Measurements from ENCODE around the gene RNF11.
"Not testable (repeated sequence)": the region's sequence is repeated elsewhere in the genome, so short reads cannot be mapped to it uniquely, and the experiment has no call there.

Gene RNF11

DNA sequence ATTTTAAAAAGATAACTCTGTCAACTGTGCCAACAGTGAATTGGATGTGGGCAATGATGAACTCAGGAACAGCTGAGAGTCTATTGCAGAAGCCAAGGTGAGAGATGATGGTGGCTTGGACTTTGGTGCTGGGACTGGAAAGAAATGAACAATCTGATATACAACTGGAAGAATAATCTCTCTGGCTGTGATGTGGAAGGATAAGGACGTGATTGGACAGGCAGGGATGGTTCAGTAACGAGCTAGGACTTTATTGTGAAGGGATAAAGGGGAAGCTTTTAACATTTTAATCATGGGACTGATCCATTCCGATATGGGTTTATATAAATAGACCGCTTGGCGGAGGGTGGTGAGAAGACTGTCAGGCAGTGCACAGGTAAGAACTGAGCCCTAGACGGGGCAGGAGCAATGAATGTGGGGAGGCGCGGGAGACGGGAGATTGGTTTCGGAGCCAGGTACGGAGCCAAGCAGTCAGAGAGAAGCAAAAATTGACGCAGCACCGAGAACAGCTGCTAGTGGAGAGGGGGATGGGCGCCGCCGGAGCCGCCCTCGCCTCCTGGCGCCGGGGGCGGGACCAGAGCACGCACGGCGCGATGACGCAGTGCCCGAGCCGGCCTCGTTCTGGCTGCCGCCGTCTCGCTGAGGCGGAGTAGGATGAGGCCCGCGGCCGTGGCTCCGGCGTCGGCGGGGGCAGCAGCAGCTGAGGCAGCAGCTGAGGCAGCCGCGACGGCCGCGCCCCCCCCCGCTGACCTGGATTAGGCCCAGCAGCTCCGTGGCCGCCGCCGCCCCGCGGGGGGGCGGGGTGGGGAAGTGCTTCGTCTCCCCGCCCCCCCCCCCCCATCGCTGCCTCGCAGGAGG lies at the start of gene RNF11:
TSS of gene RNF11 (plus strand) at position 601 of the 858 bp plus-strand sequence. CDS start 484 bp downstream, outside the sequence.
- DNase-seq: peak; percentile 92

GRCh38 chr1:51188230-51188629 lies 47.8 kb upstream of the RNF11 start:
- no peak for DNase-seq

- peak; percentile 33 for DNase-seq
Observed at GRCh38 chr1:51189421-51190073, 46.5 kb upstream of the RNF11 start.

GRCh38 chr1:51190961-51191360 lies 45.1 kb upstream of the RNF11 start:
- no peak for DNase-seq

GRCh38 chr1:51192213-51192843 lies 43.7 kb upstream of the RNF11 start:
- DNase-seq: peak; percentile 33

GRCh38 chr1:51193564-51193963 lies 42.5 kb upstream of the RNF11 start:
- DNase-seq: no peak

GRCh38 chr1:51203121-51203873 lies 32.8 kb upstream of the RNF11 start:
- DNase-seq: no peak

- no peak for DNase-seq
Observed at GRCh38 chr1:51203874-51204245, 32.2 kb upstream of the RNF11 start.

DNA sequence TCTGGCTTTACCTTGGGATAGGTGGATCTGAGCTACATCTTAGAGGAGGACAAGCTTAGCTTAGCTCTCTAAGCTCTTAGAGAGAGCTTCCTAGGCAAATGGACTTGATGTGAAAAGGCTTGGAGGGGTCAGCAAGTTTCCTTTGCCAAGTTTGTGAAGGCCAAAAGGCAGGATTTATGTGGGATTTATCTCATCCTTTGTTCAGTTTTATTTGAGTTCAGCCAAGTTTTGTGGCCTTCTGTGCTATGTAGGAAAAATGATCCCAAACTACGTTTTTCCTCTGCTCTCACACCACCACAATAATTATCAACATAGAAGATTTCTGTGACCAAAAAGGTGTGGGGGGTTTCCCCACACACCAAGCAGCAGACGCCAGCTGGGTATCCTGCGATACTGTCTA lies 26.0 kb upstream of the RNF11 start:
- DNase-seq: no peak

DNA sequence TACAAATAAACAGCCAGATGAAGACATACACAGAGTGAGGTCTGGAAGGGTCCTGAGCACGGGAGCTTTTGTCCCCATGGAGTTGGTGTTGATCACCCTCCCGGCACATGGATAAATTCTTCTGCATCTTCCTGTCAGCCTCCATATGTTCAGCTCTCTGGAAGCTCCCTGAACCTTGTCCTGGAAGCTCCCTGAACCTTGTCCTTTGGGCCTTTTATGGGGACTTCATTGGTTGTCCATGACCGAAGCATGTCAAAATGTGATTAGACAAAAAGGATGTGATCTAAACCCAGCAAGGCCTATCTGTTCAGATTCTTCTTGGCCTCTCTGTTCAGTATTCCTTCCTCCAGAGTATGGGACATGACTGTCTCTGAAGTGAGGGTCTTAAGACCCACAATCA lies 25.4 kb upstream of the RNF11 start:
- DNase-seq: no peak

DNA sequence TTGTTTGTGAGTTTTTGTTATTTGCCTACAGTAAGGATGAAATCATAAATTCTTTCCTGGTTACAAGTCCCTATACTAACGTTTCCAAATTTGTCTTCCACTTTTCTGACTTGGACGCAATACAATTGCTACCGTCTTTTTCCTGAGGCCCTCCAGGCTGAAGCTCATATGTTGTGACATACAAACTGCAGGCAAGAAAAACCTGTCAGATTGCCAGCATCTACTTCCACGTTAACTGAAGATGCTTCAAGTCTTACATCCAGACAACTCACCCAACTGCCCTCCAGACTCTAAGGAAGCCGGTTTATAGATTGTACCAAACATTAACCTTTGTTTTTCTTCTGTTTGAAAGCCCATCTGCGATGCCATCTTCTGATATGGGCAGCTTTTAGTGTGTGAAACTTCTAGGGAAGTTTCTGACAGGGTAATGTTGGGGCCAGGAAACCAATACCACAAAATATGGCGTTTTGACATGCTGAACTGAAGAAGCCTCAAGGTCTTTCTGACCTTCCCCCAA lies 21.4 kb upstream of the RNF11 start:
- DNase-seq: no peak

- DNase-seq: no peak
Observed at GRCh38 chr1:51215169-51215568, 20.9 kb upstream of the RNF11 start.

- DNase-seq: no peak
Observed at GRCh38 chr1:51216631-51217030, 19.4 kb upstream of the RNF11 start.

DNA sequence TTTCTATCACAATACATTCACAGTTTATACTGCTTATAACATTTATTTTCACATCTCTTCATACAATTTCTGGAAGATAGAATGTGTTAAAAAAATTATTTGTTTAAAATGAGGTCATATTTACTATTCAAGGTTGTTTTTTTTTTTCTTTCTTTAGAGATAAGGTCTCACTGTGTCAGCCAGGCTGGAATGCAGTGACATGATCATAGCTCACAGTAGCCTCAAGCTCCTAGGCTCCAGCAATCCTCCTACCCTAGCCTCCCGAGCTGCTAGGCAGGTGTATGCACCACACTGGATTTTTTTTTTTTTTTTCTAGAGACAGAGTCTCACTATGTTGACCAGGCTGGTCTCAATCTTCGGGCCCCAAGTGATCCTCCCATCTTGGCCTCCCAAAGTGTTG lies 19.0 kb upstream of the RNF11 start:
- no peak for DNase-seq

DNA sequence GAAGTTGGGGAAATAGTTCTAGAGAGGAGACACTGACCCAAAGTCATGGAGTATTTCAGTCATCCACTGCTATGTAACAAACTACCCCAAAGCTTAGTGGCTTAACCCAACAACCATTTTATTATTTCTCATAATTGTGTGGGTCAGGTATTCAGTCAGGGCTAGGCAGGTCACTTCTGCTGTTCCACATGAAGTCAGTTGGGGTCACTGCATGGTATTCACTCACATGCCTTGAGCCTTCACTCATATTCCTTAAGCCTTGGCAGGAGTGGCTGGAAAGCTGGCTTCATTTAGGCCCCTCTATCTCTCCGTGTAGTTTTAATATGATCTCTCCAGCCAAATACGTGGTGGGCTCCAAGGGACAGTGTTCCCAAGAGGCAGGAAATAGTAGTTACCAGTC lies 17.5 kb upstream of the RNF11 start:
- no peak for DNase-seq

- no peak for DNase-seq
Observed at GRCh38 chr1:51219022-51219421, 17.1 kb upstream of the RNF11 start.

- DNase-seq: not testable (repeated sequence)
Observed at GRCh38 chr1:51221529-51221928, 14.5 kb upstream of the RNF11 start.

DNA sequence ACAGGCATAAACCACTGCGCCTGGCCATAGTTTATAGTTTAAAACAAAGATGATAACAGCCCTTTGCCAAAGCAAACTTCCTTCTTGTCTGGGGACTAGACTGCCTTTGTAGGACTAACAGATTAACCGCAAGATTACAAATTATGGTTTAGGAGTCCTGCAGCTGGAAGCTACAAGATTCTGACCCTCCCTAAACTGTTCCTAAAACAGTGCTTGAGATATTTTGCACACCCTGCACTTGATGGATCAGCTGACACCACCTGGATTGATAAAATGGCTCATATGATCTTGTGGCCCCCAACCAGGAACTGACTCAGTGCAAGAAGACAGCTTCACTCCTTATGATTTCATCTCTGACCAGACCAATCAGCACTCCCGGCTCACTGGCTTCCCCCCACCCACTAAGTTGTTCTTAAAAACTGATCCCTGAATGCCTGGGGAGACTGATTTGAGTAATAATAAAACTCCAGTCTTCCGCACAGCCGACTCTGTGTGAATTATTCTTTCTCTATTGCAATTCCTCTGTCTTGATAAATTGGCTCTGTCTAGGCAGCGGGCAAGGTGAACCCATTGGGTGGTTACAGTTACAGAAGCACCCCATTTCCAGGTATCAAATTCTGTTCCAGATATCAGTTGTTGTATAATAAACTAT lies 13.8 kb upstream of the RNF11 start:
- no peak for DNase-seq

DNA sequence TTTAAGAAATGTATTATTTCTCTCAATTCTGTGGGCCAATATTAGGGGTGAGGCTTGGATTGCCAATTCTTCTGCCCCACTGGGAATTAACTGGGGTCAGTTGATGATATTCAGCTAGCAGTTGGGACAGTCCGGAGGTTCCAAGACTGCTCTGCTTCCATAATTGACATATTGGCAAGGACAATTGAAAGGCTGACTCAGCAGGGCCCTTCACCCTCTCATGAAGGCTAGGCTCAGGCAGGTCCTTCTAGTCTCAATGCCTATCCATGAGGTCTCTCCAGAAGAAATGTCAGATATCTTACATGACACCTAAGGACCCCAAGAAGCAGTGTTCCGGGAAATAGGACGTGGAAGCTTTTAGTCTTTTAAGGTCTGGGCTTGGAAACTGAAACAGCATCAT lies 13.3 kb upstream of the RNF11 start:
- no peak for DNase-seq

DNA sequence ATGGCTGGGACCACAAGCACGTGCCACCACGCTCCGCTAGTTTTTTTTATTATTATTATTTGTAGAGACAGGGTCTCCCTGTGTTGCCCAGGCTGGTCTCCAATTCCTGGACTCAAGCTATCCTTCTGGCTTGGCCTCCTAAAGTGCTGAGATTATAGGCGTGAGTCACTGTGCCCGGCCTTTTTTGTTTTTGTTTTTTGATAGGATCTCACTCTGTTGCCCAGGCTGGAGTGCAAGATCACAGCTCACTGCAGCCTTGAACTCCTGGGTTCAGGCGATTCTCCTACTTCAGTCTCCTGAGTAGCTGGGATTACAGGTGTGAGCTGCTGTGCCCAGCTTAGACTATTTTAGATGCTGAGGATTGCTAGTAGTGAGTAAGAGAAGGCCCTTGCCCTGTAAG lies 11.8 kb upstream of the RNF11 start:
- no peak for DNase-seq

GRCh38 chr1:51227231-51227960 lies 8.7 kb upstream of the RNF11 start:
- DNase-seq: not testable (repeated sequence)

DNA sequence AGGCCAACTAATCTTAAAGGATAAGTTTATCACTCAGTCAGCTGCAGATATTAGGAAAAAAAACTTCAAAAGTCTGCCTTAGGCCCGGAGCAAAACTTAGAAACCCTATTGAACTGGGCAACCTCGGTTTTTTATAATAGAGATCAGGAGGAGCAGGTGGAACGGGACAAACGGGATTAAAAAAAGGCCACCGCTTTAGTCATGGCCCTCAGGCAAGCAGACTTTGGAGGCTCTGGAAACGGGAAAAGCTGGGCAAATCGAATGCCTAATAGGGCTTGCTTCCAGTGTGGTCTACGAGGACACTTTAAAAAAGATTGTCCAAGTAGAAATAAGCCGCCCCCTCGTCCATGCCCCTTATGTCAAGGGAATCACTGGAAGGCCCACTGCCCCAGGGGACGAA lies 7.6 kb upstream of the RNF11 start:
- not testable (repeated sequence) for DNase-seq
